ENCODE data around the gene ABCA1.
A peak's percentile ranks its signal among the peaks of the same experiment; 100 is the strongest.

Gene ABCA1

DNA sequence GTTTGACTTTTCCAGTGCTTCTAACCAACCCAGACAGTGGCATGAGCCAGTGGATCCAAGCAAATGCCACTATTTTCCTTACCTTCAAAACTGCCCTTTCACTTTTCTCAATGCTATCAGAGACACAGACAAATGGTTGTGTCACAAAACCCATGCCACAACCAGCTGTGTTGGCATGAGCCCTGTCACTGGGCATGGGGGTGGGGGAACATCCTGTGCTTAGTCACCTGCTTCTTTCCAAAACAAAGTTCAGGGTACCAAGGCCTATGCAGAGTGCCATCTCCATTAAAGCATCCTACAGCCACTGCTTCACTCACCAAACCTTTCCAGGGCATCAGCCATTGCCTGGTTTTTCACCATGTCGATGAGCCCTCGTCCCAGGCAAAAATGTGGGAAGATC, 133.9 kb downstream of the ABCA1 start:
- Mint-ChIP-seq H3K27ac (no peak overlapping the region), H3K4me3 (no peak overlapping the region)

DNA sequence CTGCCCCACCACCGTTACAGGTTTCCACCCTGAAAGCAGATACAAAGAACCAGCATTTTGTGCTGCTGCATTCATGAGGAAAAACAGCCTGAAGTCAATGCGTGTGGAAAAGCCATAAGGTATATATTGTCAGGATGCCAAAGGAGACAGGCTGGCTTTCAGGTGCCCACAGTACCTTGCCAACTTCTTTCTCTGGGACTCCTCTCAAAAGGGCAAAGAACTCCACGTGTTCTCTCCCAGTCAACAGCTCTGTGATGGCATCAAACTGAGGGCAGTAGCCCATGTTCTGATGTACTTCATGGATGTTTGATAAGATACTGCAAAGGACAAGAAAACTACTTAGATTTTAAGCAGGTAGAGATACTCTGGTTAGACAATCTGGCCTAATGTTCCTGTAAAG, 139.7 kb downstream of the ABCA1 start:
- H3K9me3 Mint-ChIP-seq: no peaks in the 10 kb centered on the region
- no peak for ATAC-seq
- no peaks in the 10 kb centered on the region for H3K27me3 Mint-ChIP-seq
- no peak for DNase-seq
- no peaks in the 10 kb centered on the region for H3K4me1 Mint-ChIP-seq
- H3K27ac Mint-ChIP-seq: no peak overlapping the region
- no peak overlapping the region for H3K4me3 Mint-ChIP-seq

More for the DNA sequence above, 133.9 kb downstream of the ABCA1 start:
- Mint-ChIP-seq H3K9me3 (no peaks in the 10 kb centered on the region), H3K4me1 (no peaks in the 10 kb centered on the region), H3K27me3 (no peaks in the 10 kb centered on the region)
- DNase-seq (peak in 1 of 2 donors; percentile 18), ATAC-seq (peak; percentile 66)

DNA sequence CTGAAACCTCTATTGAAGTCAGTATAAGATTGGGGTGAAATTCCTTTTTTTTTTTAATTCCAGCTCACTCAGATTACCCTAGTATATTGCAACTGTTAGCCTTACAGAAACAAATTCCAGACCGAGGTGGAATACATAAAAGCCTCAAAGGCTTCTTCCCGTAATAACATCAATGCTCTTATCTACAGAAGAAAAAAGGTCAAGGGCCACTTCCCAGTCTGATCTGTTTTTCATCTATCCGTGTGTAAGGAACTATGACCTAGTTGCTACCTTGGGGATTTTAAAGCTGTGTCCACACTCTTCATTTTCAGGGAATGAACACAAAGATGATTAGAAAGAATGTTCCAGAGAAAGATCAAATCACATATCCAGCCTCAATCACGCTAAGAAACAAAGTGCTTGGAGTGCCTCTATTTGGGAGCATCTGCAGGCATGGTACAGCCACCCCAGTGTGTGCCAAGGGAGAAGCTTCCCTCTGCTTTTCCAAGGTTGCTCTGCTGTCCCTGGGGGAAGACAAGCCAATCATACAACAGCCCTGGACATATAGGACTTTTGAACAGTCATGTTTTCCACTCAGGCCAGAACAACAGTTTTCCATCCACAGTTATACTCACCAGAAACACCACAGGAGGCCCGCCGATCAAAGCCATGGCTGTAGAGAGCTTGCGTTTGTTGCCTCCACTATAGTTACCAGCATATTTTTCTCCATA, 140.5 kb downstream of the ABCA1 start:
- Mint-ChIP-seq H3K27ac (no peak overlapping the region), H3K27me3 (no peaks in the 10 kb centered on the region), H3K9me3 (no peaks in the 10 kb centered on the region), H3K4me1 (no peaks in the 10 kb centered on the region), H3K4me3 (no peak overlapping the region)
- no peak for DNase-seq
- ATAC-seq: no peak

DNA sequence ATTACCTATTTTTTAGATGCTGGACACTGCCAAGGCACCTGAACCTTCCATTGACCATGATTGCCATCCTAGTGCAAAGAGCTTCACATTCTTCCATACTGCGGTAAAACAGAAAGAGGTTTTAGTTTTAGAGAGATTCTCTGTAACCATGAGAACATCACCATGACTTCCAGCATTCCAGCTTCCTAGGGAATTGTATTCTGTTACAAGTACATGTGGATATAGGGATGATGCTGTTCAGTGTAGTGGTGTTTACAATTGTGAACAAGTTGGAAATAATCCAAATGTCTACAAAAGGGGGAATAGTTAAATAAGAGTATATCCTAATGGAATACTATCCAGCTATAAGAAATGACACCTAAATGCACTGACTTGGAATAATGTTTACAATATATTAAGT, 141.7 kb downstream of the ABCA1 start:
- H3K9me3 Mint-ChIP-seq: no peaks in the 10 kb centered on the region
- H3K4me3 Mint-ChIP-seq: no peak overlapping the region
- ATAC-seq (no peak), DNase-seq (no peak)
- no peaks in the 10 kb centered on the region for H3K27me3 Mint-ChIP-seq
- H3K4me1 Mint-ChIP-seq: no peaks in the 10 kb centered on the region
- H3K27ac Mint-ChIP-seq: peak overlapping the region in 1 of 2 donors; percentile 12

DNA sequence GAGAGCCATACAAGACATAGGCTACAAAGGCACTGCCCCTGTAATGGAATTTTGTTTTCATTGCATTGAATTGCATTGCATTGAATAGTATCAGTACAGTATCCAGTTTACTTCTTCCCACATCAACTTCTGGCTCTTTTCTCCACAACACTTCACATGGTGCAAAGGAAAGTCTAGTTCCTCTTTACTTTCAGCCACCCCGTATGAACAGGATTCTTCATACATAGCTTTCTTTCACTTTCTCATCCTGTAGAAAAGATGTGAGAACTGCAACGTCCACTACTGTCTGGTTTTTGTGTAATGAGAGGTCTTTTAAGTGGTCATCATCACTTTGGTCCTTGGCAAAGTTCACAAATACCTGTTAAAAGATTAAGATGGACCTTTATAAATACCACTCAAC, 143.9 kb downstream of the ABCA1 start:
- ATAC-seq (no peak), DNase-seq (no peak)
- H3K27ac Mint-ChIP-seq: no peak overlapping the region
- no peaks in the 10 kb centered on the region for H3K9me3 Mint-ChIP-seq
- no peak overlapping the region for H3K4me3 Mint-ChIP-seq
- H3K27me3 Mint-ChIP-seq: no peaks in the 10 kb centered on the region
- no peaks in the 10 kb centered on the region for H3K4me1 Mint-ChIP-seq

DNA sequence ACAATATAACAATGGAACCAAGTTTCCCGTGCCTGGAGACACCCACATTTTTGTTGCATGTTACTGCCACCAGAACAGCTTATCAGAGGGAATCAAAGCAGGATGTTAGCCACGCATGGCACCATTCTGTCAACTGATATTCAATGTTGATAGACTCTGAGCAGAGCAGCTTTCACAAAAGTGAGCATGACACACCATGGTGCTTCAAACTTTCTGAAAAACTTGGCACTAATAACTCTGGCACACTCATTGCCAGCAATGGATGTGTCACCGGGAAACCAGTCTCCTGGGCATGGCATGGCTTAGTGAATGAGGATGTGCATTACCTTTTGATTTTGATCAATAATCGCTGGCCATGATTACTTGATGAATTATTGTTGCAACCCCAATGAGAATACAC, 144.4 kb downstream of the ABCA1 start:
- H3K27ac Mint-ChIP-seq: no peak overlapping the region
- H3K4me1 Mint-ChIP-seq: no peaks in the 10 kb centered on the region
- H3K27me3 Mint-ChIP-seq: no peaks in the 10 kb centered on the region
- H3K4me3 Mint-ChIP-seq: no peak overlapping the region
- ATAC-seq (no peak), DNase-seq (no peak)
- H3K9me3 Mint-ChIP-seq: no peaks in the 10 kb centered on the region

DNA sequence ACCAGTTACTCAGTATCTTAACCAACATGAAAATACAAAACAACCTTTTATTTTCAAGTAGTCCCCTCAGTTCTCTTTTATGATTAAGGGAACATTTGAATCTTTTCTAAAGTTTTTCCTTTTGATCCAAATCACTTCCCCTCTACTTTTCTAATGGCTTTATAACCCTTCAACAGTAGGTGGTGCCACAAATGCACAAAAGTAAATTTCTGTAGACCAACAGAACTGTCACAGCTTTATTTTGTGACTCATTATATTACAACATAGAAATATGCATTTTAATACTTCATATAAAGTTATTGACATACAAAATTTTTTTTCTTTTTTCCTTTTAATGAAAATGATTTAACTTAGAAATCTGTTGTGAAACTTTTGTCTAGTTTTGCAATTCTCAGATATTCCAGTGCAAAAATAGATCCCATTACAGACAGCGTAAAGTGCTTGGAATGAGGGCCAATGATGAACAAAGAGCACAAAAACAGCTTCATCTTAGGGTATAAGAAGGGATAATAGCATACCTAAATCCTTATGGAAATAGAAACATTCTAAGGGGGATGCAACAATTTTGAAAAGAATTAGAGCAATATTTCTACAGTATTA, 147.1 kb downstream of the ABCA1 start:
- Mint-ChIP-seq H3K4me1 (no peaks in the 10 kb centered on the region), H3K9me3 (no peaks in the 10 kb centered on the region), H3K4me3 (no peak overlapping the region), H3K27me3 (no peaks in the 10 kb centered on the region), H3K27ac (no peak overlapping the region)
- ATAC-seq (no peak), DNase-seq (no peak)

DNA sequence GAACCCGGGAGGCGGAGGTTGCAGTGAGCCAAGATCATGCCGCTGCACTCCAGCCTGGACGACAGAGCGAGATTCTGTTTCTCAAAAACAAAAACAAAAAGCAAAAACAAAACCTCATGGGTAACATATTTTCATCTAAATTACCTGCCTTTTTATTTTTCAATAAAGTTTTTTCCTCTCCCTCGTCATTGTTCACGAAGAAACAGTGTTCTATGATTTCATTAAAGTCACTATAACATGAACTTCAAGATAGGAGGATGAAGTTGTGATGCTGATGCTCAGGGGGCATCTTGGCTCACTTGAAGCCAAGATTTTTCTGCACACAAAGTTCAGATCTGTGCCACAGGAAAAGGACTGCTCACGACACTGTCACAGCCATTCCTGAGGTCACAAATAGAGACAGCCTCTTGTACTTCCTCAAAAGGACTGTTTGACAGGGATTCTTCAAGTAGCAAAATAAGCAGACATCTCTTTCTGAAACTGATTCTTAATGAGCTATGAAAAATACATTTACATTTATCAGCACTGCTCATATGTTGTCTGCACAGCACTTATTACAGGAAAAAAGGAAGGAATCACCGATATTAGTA, 147.9 kb downstream of the ABCA1 start:
- no peaks in the 10 kb centered on the region for H3K27me3 Mint-ChIP-seq

DNA sequence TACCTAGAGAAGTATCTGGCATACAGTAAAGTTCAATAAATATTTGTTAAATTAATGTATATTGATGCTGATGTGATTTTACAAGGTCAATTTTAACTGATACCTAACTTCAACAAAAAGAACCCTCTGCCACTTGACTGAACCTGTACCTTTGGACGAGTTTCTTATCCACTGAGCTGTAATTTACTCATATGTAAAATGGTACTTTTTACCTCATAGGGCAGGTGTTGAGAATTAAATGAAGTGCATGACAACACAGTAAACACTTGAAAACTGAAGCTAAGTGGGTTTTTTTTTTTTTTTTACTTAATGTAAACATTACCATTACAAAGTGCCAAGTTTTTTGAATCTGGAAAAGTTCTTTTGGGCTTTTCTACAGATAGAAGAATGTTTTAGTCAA, 148.6 kb downstream of the ABCA1 start:
- no peak for DNase-seq
- no peaks in the 10 kb centered on the region for H3K27me3 Mint-ChIP-seq
- no peak overlapping the region for H3K27ac Mint-ChIP-seq
- H3K4me3 Mint-ChIP-seq: no peak overlapping the region
- no peaks in the 10 kb centered on the region for H3K4me1 Mint-ChIP-seq
- H3K9me3 Mint-ChIP-seq: no peaks in the 10 kb centered on the region
- no peak for ATAC-seq

More for the DNA sequence above, 147.9 kb downstream of the ABCA1 start:
- Mint-ChIP-seq H3K27ac (peak overlapping the region in 1 of 2 donors; percentile 7), H3K4me3 (no peak overlapping the region), H3K4me1 (no peaks in the 10 kb centered on the region), H3K9me3 (no peaks in the 10 kb centered on the region)
- ATAC-seq (no peak), DNase-seq (no peak)

DNA sequence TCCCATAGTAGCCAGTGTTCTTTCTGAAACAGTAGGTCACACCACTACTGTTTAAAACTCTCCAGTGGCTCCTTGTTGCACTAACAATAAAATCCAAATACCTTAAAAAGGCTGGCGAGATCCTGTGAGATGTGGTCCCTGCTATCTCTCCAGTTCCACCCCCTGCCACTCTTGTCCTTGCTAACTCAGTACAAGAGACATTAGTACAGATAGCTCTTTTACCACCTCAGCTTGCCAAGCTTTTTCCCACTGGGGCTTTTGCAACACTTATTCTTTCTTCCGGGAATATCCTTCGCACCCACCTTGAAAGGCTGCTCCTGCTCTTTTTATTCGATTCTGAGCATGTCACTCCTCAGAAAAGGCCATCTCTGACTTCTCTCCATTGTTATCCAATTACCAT, 149.2 kb downstream of the ABCA1 start:
- Mint-ChIP-seq H3K4me1 (no peaks in the 10 kb centered on the region), H3K4me3 (no peak overlapping the region), H3K27me3 (no peaks in the 10 kb centered on the region), H3K9me3 (no peaks in the 10 kb centered on the region), H3K27ac (no peak overlapping the region)
- no peak for DNase-seq
- ATAC-seq: no peak

DNA sequence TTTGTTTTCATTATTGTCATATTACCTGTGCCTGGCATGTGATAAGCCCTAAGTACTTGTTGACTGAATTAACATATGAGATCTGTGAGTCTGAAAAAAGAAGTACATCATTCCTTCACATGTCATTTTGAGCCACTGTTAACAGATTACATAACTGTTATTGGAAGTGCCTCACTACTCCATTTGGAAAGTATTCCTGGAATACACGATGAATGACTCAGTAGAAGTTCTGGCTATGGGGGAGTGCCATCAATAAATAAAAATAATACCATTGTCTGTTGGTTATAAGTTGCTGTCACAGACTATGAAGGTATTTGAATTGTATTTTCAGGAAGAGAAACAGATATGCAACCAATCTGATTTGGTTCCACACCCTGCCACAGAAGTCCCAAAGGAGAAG, 151.2 kb downstream of the ABCA1 start:
- ATAC-seq: no peak
- no peaks in the 10 kb centered on the region for H3K9me3 Mint-ChIP-seq
- no peak overlapping the region for H3K27ac Mint-ChIP-seq
- H3K4me1 Mint-ChIP-seq: no peaks in the 10 kb centered on the region
- H3K4me3 Mint-ChIP-seq: no peak overlapping the region
- DNase-seq: no peak
- H3K27me3 Mint-ChIP-seq: no peaks in the 10 kb centered on the region

DNA sequence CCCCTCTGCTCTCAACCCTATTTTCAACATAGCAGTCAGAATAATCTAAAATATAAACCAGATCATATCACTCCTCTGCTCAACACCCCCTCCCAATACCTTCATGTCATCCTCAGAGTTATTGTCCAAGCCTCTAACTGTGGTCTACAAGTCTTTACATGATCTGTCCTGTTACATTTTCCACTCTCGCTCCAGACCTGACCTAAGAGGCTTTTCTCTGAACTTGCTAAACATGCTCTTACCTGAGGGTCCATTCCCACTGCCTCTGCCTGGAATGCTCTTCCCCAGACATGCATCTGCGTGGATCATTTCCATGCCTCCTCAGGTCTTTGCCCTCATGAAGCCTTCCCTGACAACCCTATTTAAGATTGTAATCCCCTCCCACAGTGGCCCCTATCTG, 152.0 kb downstream of the ABCA1 start:
- H3K4me3 Mint-ChIP-seq: no peak overlapping the region

DNA sequence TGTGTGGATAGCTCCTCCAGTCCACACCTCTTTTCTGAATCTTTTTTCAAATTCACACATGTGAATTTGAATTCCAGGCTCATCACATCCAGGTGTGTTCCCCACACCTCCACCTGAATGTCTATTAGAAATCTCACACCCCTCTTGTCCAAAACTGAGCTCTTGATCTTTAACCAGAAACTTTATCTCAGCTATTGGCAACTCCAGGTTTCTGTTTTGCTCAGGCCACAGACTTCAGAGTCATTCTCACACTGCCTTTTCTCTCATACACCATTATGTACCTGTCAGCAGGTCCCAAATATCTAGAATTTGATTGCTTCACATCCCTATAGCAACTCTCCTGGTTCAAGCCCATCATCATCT, 152.4 kb downstream of the ABCA1 start:
- H3K4me3 Mint-ChIP-seq: no peak overlapping the region

More for the DNA sequence above, 152.0 kb downstream of the ABCA1 start:
- H3K27ac Mint-ChIP-seq: no peak overlapping the region
- DNase-seq (no peak), ATAC-seq (peak; percentile 7)
- no peaks in the 10 kb centered on the region for H3K27me3 Mint-ChIP-seq
- no peaks in the 10 kb centered on the region for H3K9me3 Mint-ChIP-seq
- H3K4me1 Mint-ChIP-seq: no peaks in the 10 kb centered on the region

DNA sequence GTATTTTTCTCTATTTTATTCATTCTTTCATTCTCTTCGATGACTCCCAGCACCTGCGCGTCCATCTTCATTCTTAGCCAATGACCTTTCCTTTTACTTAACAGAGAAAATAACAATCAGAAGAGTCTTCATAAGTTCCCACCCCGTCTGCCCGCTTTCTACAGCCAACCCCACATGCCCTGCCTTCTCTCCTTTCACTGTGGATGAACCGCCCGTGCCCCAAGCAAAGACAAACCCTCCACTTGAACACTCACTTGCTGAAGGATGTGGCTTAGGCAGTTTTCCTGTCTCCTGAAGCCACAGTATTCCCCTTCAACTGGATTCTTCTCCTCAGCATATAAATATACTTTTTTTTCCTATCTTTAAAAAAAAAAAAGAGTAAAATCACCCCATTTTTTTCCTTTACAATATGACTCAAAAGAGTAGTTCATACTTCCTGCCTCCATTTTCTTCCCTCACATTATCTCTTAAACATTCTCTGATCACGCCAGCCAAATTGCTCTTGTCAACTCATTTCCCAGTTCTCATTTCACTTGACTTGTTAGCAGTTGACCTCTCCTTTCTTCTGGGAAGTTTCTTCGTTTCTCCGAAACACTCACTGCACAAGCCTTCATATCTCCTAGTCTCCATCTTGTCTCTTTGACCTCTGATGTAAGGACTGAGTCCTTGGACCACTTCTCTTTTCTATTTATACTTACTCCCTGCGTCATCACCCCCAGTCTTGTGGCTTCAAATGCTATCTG, 153.0 kb downstream of the ABCA1 start:
- Mint-ChIP-seq H3K9me3 (no peaks in the 10 kb centered on the region), H3K4me1 (no peaks in the 10 kb centered on the region), H3K27me3 (no peaks in the 10 kb centered on the region), H3K27ac (no peak overlapping the region), H3K4me3 (no peak overlapping the region)
- DNase-seq (no peak), ATAC-seq (peak; percentile 49)

More for the DNA sequence above, 152.4 kb downstream of the ABCA1 start:
- Mint-ChIP-seq H3K27me3 (no peaks in the 10 kb centered on the region), H3K4me1 (no peaks in the 10 kb centered on the region), H3K27ac (no peak overlapping the region), H3K9me3 (no peaks in the 10 kb centered on the region)
- peak; percentile 50 for ATAC-seq
- no peak for DNase-seq

DNA sequence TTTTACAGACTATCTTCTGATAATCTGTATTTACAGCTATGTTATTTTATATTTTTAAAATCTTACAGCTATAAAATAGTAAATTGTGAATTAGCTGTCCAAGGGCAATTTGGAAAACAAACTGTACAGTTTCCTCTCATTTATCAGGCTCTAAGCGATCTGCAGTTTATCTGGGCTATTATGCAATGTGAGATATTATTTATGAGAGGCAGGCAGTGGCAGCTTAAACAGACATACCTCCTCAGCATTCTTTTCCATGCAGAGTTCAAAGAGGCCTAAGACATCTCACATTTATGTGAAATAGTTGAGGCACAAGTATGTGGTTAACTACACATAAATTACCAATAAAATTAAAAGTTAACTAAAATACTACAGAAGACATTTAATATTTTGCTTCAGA, 153.8 kb downstream of the ABCA1 start:
- no peaks in the 10 kb centered on the region for H3K27me3 Mint-ChIP-seq
- no peak overlapping the region for H3K4me3 Mint-ChIP-seq
- H3K9me3 Mint-ChIP-seq: no peaks in the 10 kb centered on the region
- H3K4me1 Mint-ChIP-seq: no peaks in the 10 kb centered on the region
- DNase-seq: no peak
- no peak for ATAC-seq
- H3K27ac Mint-ChIP-seq: no peak overlapping the region

Measured in stimulated activated naive CD8-positive, alpha-beta T cell treated with anti-CD3 and anti-CD28 coated beads, Interleukin-15, amount 100 ng/mL, for 72 hours (primary cell).